CD4-positive, alpha-beta T cell treated with Interleukin-6 at 100 ng/mL for 8 hours (primary cell): ENCODE results near the gene C1QTNF7.

Source experiments
- DNase-seq: peaks from one replicate; pipeline ENCODE4 v3.0.0-alpha.2; 2020; ENCODE audit warnings: mixed read lengths, low spot score

C1QTNF7 gene

DNA sequence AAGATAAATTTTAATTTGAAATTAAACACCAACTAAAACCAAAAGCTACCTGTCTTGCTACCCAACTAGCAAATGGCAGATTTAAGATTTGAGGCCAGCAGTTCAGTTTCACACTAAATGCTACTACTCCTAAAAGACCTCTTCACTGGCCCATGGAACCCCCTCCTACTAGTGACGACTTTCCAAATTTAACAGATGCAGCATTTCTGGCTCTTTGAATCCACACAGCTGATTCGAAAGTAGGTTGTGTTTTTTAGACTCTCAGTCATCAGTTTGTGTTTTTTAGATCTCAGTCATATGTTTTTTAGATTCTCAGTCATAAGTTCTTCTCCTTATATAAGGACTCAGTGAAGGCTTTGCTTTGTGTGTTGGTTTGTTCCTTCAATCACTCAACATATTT lies 30.8 kb downstream of the C1QTNF7 start:
- DNase-seq, result no peak

GRCh38 chr4:15459706-15460105 lies 31.9 kb downstream of the C1QTNF7 start:
- no peak for DNase-seq

- DNase-seq, result no peak
Observed at GRCh38 chr4:15466596-15466995, 38.8 kb downstream of the C1QTNF7 start.

DNA sequence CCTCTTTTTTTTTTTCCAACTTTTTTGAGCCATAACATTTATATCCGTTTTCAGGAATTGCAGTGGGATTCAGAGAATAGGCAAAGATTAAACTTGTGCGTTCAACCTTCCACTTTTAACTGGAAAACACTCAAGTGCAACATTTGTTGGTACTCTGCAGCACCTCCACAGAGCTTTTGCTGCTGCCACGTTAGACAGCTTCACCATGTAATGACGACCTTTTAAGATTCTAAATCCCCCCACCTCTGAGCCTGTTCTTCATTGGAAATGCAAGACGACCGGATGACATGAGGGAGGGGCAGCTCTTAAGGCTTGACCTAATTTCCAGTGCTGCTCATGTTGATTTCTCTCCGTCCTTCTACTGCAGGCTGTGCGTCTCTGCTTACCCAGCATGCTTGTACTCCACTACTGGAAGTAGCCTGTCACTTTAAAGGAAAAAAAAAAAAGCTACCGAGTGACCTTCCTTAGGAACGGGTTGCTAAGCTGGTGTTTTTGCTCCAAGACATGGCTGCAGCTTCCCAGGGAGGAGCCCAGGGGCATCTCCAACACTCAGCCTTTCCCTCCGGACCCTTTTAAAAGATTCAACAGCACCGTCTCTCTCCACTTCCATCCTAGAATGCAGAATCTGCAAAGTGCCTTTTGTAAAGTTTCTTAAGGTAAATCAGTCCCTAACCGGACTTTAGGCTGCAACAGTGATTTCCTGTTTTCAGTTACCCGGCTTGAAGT lies 41.7 kb downstream of the C1QTNF7 start, which contains the start of gene CC2D2A:
Gene CC2D2A (plus strand): TSS at position 481 of the 726 bp plus-strand sequence. CDS start 6,051 bp downstream, outside the sequence.
- DNase-seq, result no peak

GRCh38 chr4:15470128-15470475 lies 42.3 kb downstream of the C1QTNF7 start:
- DNase-seq, result no peak

- no peak for DNase-seq
Observed at GRCh38 chr4:15476396-15476795, 48.6 kb downstream of the C1QTNF7 start.

DNA sequence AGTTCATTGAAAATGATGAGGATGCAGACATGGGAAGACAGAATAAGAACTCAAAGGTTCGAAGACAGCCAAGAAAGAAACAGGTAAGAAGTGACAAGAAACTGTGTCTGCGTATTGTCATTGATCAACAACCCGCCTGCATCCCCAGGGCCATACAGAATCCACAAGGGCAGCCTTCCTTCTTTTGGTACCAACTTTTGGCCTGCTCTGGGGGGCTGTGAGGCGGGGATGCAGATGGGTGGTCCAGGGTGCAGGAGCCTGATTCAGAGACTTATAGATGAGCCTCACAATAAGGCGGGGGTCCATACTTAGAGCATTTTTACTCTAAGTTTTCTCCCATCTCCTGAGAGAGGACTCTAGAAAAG lies 50.9 kb downstream of the C1QTNF7 start:
- DNase-seq, result no peak

GRCh38 chr4:15479089-15479912 lies 51.5 kb downstream of the C1QTNF7 start:
- DNase-seq, result no peak

- no peak for DNase-seq
Observed at GRCh38 chr4:15479913-15480185, 52.0 kb downstream of the C1QTNF7 start.

DNA sequence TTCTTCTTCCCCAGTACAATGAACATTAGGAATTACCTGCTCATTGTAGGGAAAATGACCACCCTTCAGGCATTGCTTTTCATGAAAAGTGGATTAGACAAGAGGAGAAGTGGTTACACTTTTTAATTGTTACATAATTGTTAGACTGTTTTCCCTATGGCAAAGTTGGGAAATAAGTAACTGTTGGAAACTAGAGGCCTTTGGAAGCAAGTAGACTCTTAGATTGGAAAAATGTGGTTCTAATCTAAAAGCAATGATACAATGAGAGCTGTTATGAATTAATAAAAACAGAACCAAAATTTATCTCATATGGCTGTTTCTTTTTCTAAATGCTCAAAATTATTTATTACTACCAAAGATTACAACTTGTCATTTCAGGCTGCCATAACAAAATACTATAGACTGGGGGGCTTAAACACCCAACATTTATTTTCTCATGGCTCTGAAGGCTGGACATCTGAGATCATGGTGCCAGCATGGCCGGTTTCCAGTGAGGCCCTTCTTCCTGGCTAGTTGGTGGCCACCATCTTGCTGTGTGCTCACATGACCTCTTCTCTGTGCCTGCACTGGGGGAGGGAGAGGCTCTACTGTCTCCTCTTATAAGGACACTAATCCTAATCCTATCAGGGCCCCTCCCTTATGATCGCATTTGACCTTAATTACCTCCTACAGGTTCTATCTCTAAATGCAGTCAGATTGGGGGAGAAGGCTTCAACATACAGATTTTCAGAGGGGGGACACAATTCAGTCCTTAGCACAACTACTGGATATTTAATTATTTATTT lies 54.3 kb downstream of the C1QTNF7 start:
- no peak for DNase-seq

- no peak for DNase-seq
Observed at GRCh38 chr4:15482842-15483241, 55.0 kb downstream of the C1QTNF7 start.

DNA sequence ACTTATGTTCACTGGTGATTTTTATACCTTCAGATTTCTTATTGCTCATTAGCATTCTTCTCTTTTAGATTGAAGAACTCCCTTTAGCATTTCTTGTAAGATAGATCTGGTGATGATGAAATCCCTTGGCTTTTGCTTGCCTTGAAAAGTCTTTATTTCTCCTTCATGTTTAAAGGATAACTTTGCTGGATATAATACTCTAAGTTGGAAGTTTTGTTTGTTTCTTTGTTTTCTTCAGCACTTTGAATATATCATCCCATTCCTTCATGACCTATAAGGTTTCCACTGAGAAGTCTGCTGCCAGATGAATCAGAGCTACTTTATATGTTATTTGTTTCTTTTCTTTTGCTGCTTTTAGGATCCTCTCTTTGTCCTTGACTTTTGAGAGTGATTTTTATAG lies 60.3 kb downstream of the C1QTNF7 start:
- DNase-seq, result no peak

DNA sequence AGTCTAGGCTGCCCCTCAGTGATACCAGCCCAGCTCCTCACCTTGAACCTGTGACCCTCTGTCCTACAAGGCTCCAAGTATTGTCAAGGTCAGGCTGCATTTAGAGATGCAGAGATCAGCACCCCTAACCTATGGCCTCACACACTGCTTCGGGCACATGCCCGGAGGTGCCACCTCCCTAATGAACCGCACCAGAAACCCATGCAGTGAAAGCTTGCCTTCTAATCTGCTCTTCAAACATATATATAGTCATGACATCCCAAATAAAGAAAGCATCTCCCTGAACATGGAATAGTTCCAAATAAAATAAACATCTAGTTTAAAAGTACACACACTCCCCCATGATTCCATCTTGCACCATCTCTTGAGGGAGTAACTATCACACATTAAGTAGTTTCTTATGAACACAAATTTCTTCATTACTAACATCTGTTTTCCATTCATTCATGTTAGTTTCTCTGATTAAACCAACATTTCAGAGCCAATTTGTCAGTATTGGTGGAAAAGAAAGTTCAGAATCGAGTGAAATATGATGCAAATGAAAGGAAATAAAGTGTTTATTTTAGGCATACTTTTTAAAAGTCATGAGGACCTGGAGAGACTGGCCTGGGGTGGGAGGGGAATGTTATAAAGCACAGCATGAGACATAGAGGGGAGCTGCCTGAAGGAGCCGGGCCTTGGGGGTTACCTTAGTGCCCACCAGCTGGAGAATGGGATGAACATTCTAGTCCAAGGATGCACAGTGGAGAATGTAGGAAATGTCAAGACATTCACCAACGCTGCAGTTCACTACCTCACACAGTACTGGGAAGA lies 61.0 kb downstream of the C1QTNF7 start:
- no peak for DNase-seq

DNA sequence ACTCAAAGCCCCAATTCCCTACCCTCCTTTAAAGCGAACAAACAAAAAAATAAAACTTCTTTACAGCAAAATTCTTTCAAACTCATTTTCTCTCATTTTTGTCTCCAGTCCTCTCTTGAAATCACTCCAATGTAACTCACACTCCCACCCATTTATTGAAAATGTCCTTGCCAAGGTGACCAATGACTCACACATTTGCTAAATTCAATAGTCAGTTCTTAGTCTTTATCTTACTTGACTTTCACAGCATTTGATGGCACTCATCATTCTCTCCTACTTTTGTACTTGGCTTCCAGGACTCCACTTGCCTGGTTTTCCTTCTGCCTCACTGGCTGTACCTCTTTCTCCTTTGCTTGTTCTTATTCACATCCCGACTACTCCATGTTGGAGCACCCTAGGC lies 61.7 kb downstream of the C1QTNF7 start:
- DNase-seq, result no peak

DNA sequence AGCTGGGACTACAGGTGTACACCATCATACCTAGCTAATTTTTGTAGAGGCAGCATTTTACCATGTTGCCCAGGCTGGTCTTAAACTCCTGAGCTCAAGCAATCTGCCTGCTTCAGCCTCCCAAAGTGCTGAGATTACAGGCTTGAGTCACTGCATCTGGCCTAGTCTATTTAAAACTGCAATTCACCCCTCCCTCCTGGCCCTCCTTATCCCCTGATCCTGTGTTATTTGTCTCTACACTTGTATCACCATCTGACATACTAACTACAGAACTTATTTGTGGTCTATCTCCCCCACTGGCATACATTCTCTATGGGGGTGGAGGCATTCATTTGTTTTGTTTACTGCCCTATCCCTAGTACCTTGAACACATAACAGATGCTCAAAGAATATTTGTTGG lies 65.6 kb downstream of the C1QTNF7 start:
- no peak for DNase-seq

GRCh38 chr4:15495621-15496020 lies 67.8 kb downstream of the C1QTNF7 start:
- DNase-seq, result no peak
